Bronchial epithelial cell (primary cell): ENCODE results near the gene CHCHD6. TPM values are rescaled to one million over a fixed set of nuclear protein-coding genes. Genes with fewer than 3 reads are reported as not detected.

Experiments used
- DNase-seq: peaks from one replicate; pipeline ENCODE4 v3.0.0-alpha.2; 2010; ENCODE audit warnings: low read depth
- FAIRE-seq: peaks from 2 replicates; lab custom pipeline; 2011; peaks lifted over from hg19 to GRCh38; lab: Jason Lieb, UNC
- H3K27me3 ChIP-seq: 2 replicates; pipeline ENCODE4 v1.5.1; 2011; ENCODE audit warnings: low read length; ENCODE audit not compliant: control insufficient read depth, insufficient read depth
- H3K36me3 ChIP-seq: 2 replicates; pipeline ENCODE4 v1.5.1; 2011; ENCODE audit warnings: low read length; ENCODE audit not compliant: control insufficient read depth, insufficient read depth
- H3K4me3 ChIP-seq: 2 replicates; pipeline ENCODE4 v1.5.1; 2011; ENCODE audit warnings: mild to moderate bottlenecking, low read depth, low read length, control low read depth
- CTCF ChIP-seq: IDR thresholded peaks from 2 replicates; pipeline ENCODE4 v1.5.1; 2011; ENCODE audit warnings: mild to moderate bottlenecking, moderate library complexity, low read length, control low read depth, inconsistent platforms; ENCODE audit not compliant: insufficient read depth, severe bottlenecking
- total RNA-seq: library from RNA; depleted of rRNA; stranded (reverse); fragments of >200 nt; gene quantifications from 2 replicates; pipeline ENCODE4 v1.2.1, GENCODE V29; 2014

Gene CHCHD6
- total RNA-seq, 1 donor from 2014 or later, result 25.5 TPM

GRCh38 chr3:126945171-126945721, 241.2 kb downstream of the CHCHD6 start:
- H3K4me3 ChIP-seq, result no peak overlapping the region
- H3K36me3 ChIP-seq, result no peaks in the 10 kb centered on the region
- TF ChIP-seq CTCF, result no peak
- DNase-seq, result no peak
- no peak for FAIRE-seq
- H3K27me3 ChIP-seq, result no peaks in the 10 kb centered on the region

- H3K4me3 ChIP-seq, result no peak overlapping the region
- no peak for DNase-seq
- FAIRE-seq, result no peak
- H3K27me3 ChIP-seq, result no peaks in the 10 kb centered on the region
- TF ChIP-seq CTCF, result no peak
- no peaks in the 10 kb centered on the region for H3K36me3 ChIP-seq
Measured at GRCh38 chr3:126945891-126946290, 241.9 kb downstream of the CHCHD6 start.

- Histone ChIP-seq H3K4me3 (no peak overlapping the region), H3K27me3 (no peaks in the 10 kb centered on the region), H3K36me3 (no peaks in the 10 kb centered on the region)
- TF ChIP-seq CTCF, result no peak
- no peak for DNase-seq
- FAIRE-seq, result no peak
Measured at GRCh38 chr3:126946405-126946804, 242.4 kb downstream of the CHCHD6 start.

GRCh38 chr3:126947429-126947828, 243.4 kb downstream of the CHCHD6 start:
- H3K27me3 ChIP-seq, result no peaks in the 10 kb centered on the region
- DNase-seq (no peak), FAIRE-seq (no peak)
- TF ChIP-seq CTCF, result no peak
- H3K36me3 ChIP-seq, result no peaks in the 10 kb centered on the region
- no peak overlapping the region for H3K4me3 ChIP-seq

GRCh38 chr3:126948980-126949535, 245.0 kb downstream of the CHCHD6 start:
- Histone ChIP-seq H3K4me3 (no peak overlapping the region), H3K36me3 (no peaks in the 10 kb centered on the region), H3K27me3 (no peaks in the 10 kb centered on the region)
- no peak for TF ChIP-seq CTCF
- FAIRE-seq (no peak), DNase-seq (no peak)

GRCh38 chr3:126951561-126951960, 247.5 kb downstream of the CHCHD6 start:
- DNase-seq, result no peak
- no peak overlapping the region for H3K4me3 ChIP-seq
- FAIRE-seq, result no peak
- no peak for TF ChIP-seq CTCF
- H3K36me3 ChIP-seq, result no peaks in the 10 kb centered on the region
- H3K27me3 ChIP-seq, result no peaks in the 10 kb centered on the region
